Activated CD8-positive, alpha-beta T cell treated with anti-CD3 and anti-CD28 coated beads for 36 hours (primary cell): ENCODE results near the gene LRMDA. TPM values are rescaled to one million over a fixed set of nuclear protein-coding genes. Genes with fewer than 3 reads are reported as not detected.

Experiments
- ATAC-seq: fragments of 200-7000 bp; cut with Tn5 transposase; one replicate; pipeline ENCODE4 v1.10.0; 2021; ENCODE audit warnings: mild to moderate bottlenecking, moderate library complexity
- CTCF ChIA-PET: fragments of 350-600 bp; sonication (Branson Sonifier 250); formaldehyde crosslinking; loops from one replicate; lab custom pipeline; 2021; ENCODE audit warnings: antibody characterized with exemption; lab: Charles Lee
- POLR2A ChIA-PET: fragments of 350-600 bp; sonication (Branson Sonifier 250); formaldehyde crosslinking; loops from one replicate; lab custom pipeline; 2021; ENCODE audit warnings: antibody characterized with exemption; lab: Charles Lee
- DNase-seq: peaks from one replicate; pipeline ENCODE4 v3.0.0-alpha.2; 2020
- H3K27ac Mint-ChIP-seq: one replicate; pipeline ENCODE4 v1.8.0; 2021; ENCODE audit warnings: mild to moderate bottlenecking, mixed read lengths
- H3K27me3 Mint-ChIP-seq: one replicate; pipeline ENCODE4 v1.8.0; 2021; ENCODE audit warnings: mixed read lengths
- H3K36me3 Mint-ChIP-seq: one replicate; pipeline ENCODE4 v1.8.0; 2021; ENCODE audit warnings: low read depth, mixed read lengths
- H3K4me1 Mint-ChIP-seq: one replicate; pipeline ENCODE4 v1.8.0; 2021; ENCODE audit warnings: low read depth, mixed read lengths
- H3K4me3 Mint-ChIP-seq: one replicate; pipeline ENCODE4 v1.8.0; 2021; ENCODE audit warnings: mild to moderate bottlenecking, moderate library complexity, mixed read lengths
- H3K9me3 Mint-ChIP-seq: one replicate; pipeline ENCODE4 v1.8.0; 2021; ENCODE audit warnings: mixed read lengths
- intact Hi-C: fragments of 100-400 bp; cut with micrococcal nuclease; formaldehyde crosslinking; loops from one replicate; pipeline ENCODE4 v1.10.0; 2022
- total RNA-seq, 2 experiments: library from RNA; stranded (reverse); gene quantifications; one replicate each; pipeline ENCODE4 v1.2.3, GENCODE V29; 2021
- TF ChIP-seq, protein P1 (sequence below): fragments of 200-600 bp; IDR thresholded peaks from one replicate; pipeline ENCODE4 v1.8.0; 2022; ENCODE audit warnings: antibody characterized with exemption, mild to moderate bottlenecking

Gene LRMDA
- total RNA-seq, 2 experiments from 2014 or later: not detected

DNA sequence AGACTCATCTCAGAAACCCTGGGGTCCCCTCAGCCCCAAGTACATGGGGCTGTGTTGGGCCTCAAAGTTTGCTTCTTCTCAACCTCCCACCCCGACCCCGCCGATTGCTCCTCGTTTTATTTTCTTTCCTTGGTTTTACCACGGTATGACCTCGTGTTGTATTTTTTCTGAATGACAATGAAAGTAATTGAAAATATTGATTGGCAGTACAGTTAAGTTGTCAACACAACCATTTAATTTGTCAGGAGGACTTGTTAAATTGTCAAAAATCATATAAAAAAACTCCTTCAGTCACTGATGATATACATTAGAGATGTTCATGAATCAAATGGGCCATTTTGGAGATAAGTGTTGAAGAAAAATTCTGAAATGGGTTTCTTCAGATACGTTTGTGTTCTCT, 520.7 kb downstream of the LRMDA start:
- no peaks in the 10 kb centered on the region for H3K9me3 Mint-ChIP-seq
- H3K27me3 Mint-ChIP-seq: no peaks in the 10 kb centered on the region
- ChIA-PET POLR2A (no interaction called here), CTCF (interaction anchor here (1.1 kb wide), 1 partner anchor 85 kb away, joined by 3 read pairs; no protein-coding TSS in a partner anchor)
- TF ChIP-seq, protein P1, sequence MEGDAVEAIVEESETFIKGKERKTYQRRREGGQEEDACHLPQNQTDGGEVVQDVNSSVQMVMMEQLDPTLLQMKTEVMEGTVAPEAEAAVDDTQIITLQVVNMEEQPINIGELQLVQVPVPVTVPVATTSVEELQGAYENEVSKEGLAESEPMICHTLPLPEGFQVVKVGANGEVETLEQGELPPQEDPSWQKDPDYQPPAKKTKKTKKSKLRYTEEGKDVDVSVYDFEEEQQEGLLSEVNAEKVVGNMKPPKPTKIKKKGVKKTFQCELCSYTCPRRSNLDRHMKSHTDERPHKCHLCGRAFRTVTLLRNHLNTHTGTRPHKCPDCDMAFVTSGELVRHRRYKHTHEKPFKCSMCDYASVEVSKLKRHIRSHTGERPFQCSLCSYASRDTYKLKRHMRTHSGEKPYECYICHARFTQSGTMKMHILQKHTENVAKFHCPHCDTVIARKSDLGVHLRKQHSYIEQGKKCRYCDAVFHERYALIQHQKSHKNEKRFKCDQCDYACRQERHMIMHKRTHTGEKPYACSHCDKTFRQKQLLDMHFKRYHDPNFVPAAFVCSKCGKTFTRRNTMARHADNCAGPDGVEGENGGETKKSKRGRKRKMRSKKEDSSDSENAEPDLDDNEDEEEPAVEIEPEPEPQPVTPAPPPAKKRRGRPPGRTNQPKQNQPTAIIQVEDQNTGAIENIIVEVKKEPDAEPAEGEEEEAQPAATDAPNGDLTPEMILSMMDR: no peak
- no peaks in the 10 kb centered on the region for H3K4me1 Mint-ChIP-seq
- intact Hi-C loops: no loop called here
- DNase-seq (no peak), ATAC-seq (no peak)
- no peak overlapping the region for H3K4me3 Mint-ChIP-seq
- no peaks in the 10 kb centered on the region for H3K36me3 Mint-ChIP-seq
- no peak overlapping the region for H3K27ac Mint-ChIP-seq

DNA sequence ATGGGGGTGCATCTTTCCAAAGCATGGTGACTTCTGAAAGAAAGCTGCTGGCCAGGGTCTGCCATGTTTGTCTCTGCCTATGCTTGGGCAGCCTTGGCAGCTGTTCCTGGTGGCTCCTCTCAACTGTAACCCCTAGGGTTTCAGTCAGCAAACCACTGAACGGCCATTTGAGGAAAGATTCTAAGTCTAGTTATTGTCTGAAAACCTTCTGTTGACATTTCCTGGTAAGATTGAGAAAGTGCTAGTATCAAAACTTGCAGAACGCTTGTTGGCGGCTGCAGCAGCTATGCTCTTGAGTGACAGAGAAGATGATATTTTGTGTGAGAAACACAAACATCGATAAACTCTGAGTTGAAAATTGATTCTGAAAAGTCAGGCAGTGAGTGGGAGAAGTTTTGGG, 523.1 kb downstream of the LRMDA start:
- intact Hi-C loops: no loop called here
- Mint-ChIP-seq H3K4me3 (no peak overlapping the region), H3K36me3 (no peaks in the 10 kb centered on the region), H3K4me1 (no peaks in the 10 kb centered on the region), H3K9me3 (no peaks in the 10 kb centered on the region), H3K27ac (no peak overlapping the region), H3K27me3 (no peaks in the 10 kb centered on the region)
- TF ChIP-seq, protein P1: no peak
- ChIA-PET POLR2A (no interaction called here), CTCF (no interaction called here)
- ATAC-seq (no peak), DNase-seq (no peak)

DNA sequence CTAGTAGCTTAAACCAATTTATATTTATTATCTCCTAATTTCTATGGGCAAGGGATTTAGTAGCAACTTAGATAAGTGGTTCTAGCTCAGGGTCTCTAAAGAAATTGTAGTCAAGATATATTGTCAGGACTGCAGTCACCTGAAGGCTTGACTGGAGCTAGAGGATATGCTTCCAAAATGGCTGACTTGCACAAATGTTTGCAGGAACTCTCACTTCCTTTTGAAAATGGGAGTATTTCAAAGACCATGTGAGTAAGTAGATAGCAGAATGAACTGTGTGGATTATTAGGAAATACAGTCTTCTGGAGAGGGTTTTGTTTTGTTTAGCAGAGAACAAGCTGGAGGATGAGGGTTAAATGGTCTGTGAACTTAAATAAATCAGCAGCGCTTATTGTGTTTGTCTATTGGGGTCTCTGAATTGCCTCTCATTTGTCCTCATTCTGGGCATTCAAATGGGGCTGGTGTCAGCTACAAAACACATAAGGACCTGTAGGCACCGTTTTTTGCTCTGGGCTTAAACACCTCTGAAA, 524.6 kb downstream of the LRMDA start:
- Mint-ChIP-seq H3K4me3 (no peak overlapping the region), H3K9me3 (no peaks in the 10 kb centered on the region), H3K27ac (no peak overlapping the region), H3K4me1 (no peaks in the 10 kb centered on the region), H3K27me3 (no peaks in the 10 kb centered on the region), H3K36me3 (no peaks in the 10 kb centered on the region)
- TF ChIP-seq, protein P1: no peak
- ChIA-PET CTCF (interaction anchor here (1.0 kb wide), 1 partner anchor 13 kb away, joined by 3 read pairs; no protein-coding TSS in a partner anchor), POLR2A (no interaction called here)
- DNase-seq (no peak), ATAC-seq (no peak)
- intact Hi-C loops: no loop called here

DNA sequence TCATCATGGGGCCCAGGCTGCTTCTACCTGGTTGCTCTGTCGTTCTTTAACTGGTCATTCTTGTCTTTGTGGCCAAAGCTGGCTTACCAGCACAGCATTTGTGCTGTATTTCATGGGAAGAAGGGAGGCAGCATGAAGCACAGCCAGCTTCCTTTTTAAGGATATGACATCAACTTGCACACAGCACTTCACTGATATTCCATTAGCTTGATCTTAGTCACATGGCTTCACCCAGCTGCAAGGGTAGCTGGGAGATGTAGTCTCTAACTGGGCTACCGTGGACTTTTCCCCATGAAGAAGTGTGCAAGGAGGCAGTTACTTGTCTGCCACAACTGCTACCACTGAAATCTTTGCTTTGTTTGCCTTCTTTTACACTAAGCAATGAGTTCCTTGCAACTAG, 525.2 kb downstream of the LRMDA start:
- no peaks in the 10 kb centered on the region for H3K27me3 Mint-ChIP-seq
- TF ChIP-seq, protein P1: no peak
- H3K27ac Mint-ChIP-seq: no peak overlapping the region
- no peaks in the 10 kb centered on the region for H3K4me1 Mint-ChIP-seq
- CTCF ChIA-PET: interaction anchor here (1.0 kb wide), 1 partner anchor 13 kb away, joined by 3 read pairs; no protein-coding TSS in a partner anchor
- intact Hi-C loops: no loop called here
- H3K4me3 Mint-ChIP-seq: no peak overlapping the region
- H3K9me3 Mint-ChIP-seq: no peaks in the 10 kb centered on the region
- no peaks in the 10 kb centered on the region for H3K36me3 Mint-ChIP-seq
- ATAC-seq: no peak
- POLR2A ChIA-PET: no interaction called here
- DNase-seq: no peak

DNA sequence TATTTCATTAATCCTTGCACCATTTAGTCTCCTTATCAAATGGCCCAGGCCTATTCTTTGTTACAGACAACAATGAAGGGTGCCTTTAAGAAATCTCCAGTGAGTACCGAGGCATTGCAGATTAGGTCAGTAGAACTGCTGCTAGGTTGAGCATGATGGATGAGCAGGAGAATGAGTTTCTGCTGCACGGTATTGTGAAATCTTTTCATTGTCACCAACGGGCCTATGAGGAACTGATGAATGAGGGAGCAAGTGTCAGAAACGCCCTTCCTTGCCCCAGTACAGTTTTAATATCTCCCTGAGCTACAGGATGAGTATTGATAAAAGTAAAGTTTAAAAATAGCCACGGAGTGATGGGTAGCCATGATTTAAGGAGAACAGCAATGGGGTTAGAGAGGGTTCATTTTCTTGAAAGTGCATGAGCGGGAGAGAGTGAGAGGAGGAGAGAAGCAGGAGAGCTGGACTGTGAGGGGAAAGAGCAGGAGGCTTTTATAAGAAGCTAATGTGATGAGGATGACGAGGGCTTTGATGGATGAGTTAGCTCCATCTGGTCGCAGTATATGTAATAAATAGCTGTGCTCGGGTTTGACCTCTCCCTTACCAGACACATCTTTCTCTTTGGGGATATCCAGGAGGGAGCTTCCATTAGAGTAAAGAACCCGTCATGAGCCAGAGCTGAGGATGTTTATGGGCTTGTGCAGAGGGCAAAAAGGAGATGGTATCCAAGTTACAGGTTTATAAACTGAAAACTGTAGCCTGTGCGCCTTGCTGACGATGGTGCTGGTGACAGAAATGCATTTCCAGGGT, 526.1 kb downstream of the LRMDA start:
- CTCF ChIA-PET: no interaction called here
- Mint-ChIP-seq H3K27ac (no peak overlapping the region), H3K36me3 (no peaks in the 10 kb centered on the region), H3K9me3 (no peaks in the 10 kb centered on the region), H3K27me3 (no peaks in the 10 kb centered on the region), H3K4me1 (no peaks in the 10 kb centered on the region), H3K4me3 (no peak overlapping the region)
- POLR2A ChIA-PET: no interaction called here
- intact Hi-C loops: no loop called here
- no peak for ATAC-seq
- no peak for DNase-seq
- TF ChIP-seq, protein P1: no peak
